Stimulated activated effector memory CD8-positive, alpha-beta T cell treated with anti-CD3 and anti-CD28 coated beads, Interleukin-12 subunit alpha, Interleukin-12 subunit beta, amount 100 ng/mL, for 72 hours (primary cell): Measurements from ENCODE around the gene ADAMTS4.
A peak's percentile ranks its signal among the peaks of the same experiment; 100 is the strongest.

ENCODE experiments used
- ATAC-seq: fragments of 150-1000 bp; cut with Tn5 transposase; 2 replicates; pipeline ENCODE4 v1.10.0; 2021
- DNase-seq, 2 donors: peaks; one replicate each; pipeline ENCODE4 v3.0.0; 2021 to 2022; ENCODE audit warnings: low spot score in 2 of 2
- H3K27ac Mint-ChIP-seq: one replicate; pipeline ENCODE4 v1.8.0; 2022; ENCODE audit warnings: mild to moderate bottlenecking, mixed read lengths
- H3K36me3 Mint-ChIP-seq: one replicate; pipeline ENCODE4 v1.8.0; 2022; ENCODE audit warnings: mild to moderate bottlenecking, mixed read lengths
- H3K4me1 Mint-ChIP-seq: one replicate; pipeline ENCODE4 v1.8.0; 2022; ENCODE audit warnings: mixed read lengths
- H3K4me3 Mint-ChIP-seq: one replicate; pipeline ENCODE4 v1.8.0; 2022; ENCODE audit warnings: mild to moderate bottlenecking, mixed read lengths
- H3K9me3 Mint-ChIP-seq: one replicate; pipeline ENCODE4 v1.8.0; 2022; ENCODE audit warnings: mixed read lengths

Gene ADAMTS4

DNA sequence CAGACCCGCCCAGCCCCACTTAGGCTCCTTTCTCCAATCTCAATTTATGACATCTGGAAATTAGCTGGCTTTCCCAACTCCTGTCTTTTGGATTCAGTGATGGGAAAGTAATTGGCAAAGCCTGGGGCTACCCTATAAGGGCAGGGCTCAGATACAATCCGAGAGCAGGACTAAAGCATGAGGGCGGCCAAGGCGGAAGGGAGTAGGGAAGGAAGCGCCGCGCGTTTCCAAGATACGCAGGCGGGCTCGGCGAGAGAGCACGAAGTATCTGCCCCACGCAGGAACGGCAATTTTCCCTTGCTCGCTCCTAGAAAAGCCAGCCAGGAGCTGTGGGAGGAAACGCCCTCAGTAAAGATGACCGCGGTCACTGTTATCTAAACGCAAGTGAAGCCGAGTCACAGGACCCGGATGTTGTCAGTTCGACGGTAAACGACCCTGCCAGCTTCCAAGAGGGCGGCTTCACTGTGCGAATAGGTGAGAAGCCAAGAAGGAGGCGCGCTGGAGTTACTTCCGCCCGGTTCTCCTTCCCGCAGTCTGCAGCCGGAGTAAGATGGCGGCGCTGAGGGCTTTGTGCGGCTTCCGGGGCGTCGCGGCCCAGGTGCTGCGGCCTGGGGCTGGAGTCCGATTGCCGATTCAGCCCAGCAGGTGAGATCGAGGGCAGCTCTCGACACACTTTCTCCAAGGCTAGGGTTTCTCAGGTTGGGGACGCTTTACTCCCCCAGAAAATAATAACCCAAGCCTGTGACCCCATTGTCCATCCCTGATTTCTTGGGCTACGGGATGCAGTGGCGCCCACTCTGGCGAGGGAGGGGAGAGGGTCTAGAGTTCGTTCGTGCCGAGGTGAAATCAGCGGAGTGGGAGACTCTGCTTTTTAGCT lies 3.2 kb upstream of the ADAMTS4 start, which contains the start of gene NDUFS2:
NDUFS2 (plus strand) TSS at position 532 of the 877 bp plus-strand sequence; CDS start at position 551, 19 bp downstream.
- H3K36me3 Mint-ChIP-seq: peaks cover 42% of the 10 kb centered on the region
- peak; percentile 99 for ATAC-seq
- DNase-seq: peak; percentile 77 to 92
- H3K27ac Mint-ChIP-seq: peak within 1 kb of the TSS; percentile 95
- H3K4me3 Mint-ChIP-seq: peak within 1 kb of the TSS; percentile 85
- peaks cover 66% of the 10 kb centered on the region for H3K4me1 Mint-ChIP-seq
- H3K9me3 Mint-ChIP-seq: no peaks in the 10 kb centered on the region

DNA sequence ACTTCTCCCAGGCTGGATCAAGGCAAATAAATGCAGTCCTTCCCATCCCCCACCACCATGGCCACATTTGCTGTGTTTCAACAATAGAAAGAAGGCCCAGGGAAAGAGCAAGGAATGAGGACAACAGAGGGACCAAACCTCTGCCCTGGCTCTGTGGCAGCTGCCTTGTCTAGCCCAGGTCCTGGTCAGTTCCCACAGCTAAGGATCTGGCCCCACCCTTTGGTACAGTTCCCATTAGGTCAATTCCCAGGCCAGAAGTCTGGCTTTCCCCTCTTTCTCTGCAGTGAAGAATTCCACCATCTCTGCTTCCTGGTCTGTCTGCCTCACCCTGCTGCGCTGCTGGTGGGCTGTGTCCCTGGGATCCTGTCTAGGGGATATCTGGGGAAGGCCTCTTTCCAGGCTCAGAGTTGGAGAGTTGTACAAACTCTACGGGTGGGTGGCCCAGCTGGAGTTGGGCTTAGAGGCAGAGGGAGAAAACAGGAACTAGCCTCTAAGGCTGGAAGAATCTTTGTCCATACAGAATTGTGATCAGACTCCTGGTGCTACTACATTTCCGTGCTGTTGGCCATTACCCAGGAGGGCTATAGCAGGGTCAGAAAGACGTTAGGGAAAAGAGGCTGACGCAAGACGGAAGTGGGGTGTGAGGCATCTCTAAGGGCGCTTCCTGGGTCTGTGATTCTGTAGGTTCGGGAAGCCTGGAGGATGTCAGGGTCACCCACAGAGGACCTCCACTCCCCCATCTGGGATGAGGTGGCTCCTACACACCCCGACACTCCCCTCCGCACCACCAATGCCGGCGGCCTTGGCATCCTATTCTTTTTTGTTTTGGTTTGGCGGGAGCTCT lies 2.4 kb upstream of the ADAMTS4 start:
- peak in 1 of 2 donors; percentile 54 for DNase-seq
- Mint-ChIP-seq H3K27ac (peak overlapping the region; percentile 95), H3K4me3 (peak overlapping the region; percentile 85), H3K36me3 (peaks cover 33% of the 10 kb centered on the region), H3K4me1 (peaks cover 62% of the 10 kb centered on the region), H3K9me3 (no peaks in the 10 kb centered on the region)
- ATAC-seq: no peak

DNA sequence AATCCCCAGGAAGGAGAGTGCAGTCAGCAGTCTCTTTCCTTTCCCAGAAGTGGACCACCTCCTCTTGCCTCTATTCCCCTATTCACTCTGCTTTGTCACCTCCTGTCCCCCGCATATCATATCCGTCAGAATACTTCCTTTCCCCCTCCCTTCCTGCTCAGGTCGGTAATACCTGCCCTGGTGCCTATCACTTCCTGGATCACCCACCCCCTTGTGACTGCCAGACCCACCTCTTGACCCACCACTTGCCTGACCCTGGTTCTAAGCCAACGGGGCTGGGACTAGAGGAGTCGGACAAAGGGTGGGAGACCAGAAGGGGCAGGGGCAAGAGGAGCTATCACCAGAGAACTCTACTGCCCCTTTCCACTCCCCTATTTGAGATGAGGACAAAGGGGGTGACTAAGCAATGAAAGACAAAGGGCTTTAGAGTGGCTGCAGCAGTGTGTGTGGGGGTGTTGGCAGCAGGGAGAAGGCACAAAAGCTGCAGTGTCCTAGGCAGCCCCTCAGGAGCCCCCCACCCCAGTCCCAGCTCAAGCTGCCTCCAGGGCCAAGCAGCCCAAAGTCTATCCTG lies 1.7 kb upstream of the ADAMTS4 start:
- Mint-ChIP-seq H3K9me3 (no peaks in the 10 kb centered on the region), H3K36me3 (peaks cover 26% of the 10 kb centered on the region), H3K27ac (peak overlapping the region; percentile 95), H3K4me1 (peaks cover 62% of the 10 kb centered on the region), H3K4me3 (peak overlapping the region; percentile 85)
- ATAC-seq (no peak), DNase-seq (peak in 1 of 2 donors; percentile 66)

DNA sequence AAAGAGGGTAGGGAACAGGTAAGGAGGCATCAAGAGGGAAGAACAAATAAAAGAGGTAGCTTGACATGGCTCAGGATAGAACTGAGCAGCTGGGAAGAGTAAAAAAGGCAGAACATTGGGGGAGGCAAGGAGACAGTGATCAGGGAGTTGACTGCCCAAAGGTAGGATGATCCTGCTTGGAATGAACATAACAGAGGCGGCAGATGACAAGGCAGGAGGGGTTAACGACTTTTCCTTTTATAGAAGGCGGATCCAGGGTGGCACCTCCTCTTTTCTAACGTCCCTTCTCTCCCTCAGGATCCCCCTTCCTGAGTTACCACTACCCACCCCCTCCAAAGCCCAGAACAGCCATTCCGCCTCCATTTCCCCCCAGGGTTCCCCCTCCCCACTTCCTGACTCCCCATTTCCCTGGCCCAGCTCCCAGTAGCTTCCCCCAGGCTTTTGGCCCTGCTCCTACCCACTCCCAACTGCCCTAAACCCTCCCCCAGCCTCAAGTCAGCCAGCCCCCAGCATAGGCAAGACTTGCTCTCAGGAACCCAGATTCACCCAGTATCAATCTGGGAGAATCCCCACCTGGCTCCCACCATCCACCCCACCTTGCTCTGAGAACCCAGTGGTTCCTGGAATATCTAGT lies 769 bp upstream of the ADAMTS4 start:
- H3K4me1 Mint-ChIP-seq: peaks cover 65% of the 10 kb centered on the region
- no peaks in the 10 kb centered on the region for H3K9me3 Mint-ChIP-seq
- no peak for DNase-seq

DNA sequence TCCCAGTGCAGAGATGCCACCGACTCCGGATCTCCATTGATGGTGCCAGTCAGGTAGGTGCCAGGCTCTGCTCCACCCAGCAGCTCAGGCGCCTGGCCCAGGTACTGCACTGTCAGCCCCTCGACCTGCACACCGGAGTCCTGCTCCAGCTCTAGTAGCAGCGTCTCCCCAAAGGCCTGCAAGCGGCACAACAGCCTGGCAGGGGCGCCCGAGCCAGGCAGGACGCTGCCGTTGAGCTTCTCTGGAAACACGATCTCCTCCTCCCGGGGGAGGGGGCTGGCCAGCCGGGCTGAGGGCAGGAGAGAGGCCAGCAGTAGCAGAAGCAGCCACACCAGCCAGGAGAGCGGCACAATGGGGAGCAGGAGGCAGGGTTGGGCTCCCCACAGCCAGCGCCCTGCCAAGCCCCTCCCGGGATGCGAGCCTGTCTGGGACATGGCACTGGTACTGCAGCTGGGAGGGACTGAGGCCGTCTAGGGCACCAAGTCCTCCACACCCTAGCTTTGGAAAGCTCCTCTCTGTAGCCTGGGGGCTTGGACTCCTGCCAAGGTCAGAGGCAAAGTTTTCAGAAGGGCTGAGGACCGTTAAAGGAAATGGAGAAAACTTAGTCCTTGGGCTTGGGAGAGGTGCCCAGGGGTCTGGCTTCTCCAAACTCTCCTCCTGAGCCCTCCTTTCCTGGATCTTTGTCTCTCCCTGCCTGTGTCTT lies 509 bp downstream of the ADAMTS4 start:
- peak overlapping the region; percentile 32 for H3K27ac Mint-ChIP-seq
- peaks cover 55% of the 10 kb centered on the region for H3K4me1 Mint-ChIP-seq
- H3K36me3 Mint-ChIP-seq: peaks cover 6% of the 10 kb centered on the region
- ATAC-seq (no peak), DNase-seq (no peak)
- no peaks in the 10 kb centered on the region for H3K9me3 Mint-ChIP-seq
- H3K4me3 Mint-ChIP-seq: no peak overlapping the region

More for the DNA sequence above, 769 bp upstream of the ADAMTS4 start:
- Mint-ChIP-seq H3K27ac (peak overlapping the region; percentile 95), H3K36me3 (peaks cover 17% of the 10 kb centered on the region), H3K4me3 (peak overlapping the region; percentile 85)
- no peak for ATAC-seq

DNA sequence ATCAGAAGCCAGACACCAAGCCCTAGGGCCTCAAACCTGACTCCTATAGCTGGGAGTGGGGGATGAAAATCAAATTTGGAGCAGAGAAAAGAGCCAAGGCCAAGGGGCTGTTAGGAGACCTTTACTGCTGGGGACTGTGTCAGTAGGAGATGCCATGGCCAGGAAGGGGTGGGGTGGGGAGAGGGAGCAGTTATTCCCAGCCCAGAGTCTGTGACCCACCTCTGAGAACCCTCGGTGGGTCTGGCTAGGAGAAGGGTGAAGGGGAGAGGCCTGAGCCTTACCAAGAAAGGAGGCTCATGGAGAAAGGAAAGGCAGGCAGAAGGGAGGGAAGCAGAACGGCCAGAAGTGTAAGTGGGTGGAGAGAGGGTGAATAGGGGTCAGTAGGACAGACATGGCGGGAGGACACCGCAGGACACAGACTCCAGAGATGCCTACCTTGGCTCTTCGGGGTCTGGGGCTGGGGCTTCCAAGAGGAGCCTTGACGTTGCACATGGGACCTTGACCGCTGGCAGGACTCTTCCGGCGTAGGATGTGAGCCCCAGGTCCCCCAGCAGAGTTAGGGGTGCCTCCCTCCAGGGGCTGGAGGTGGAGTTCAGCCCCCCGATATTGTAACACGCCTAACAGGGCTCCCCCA lies 1.2 kb downstream of the ADAMTS4 start:
- Mint-ChIP-seq H3K9me3 (no peaks in the 10 kb centered on the region), H3K4me3 (no peak overlapping the region), H3K4me1 (peaks cover 60% of the 10 kb centered on the region), H3K36me3 (peaks cover 6% of the 10 kb centered on the region), H3K27ac (peak overlapping the region; percentile 32)
- ATAC-seq (no peak), DNase-seq (no peak)

DNA sequence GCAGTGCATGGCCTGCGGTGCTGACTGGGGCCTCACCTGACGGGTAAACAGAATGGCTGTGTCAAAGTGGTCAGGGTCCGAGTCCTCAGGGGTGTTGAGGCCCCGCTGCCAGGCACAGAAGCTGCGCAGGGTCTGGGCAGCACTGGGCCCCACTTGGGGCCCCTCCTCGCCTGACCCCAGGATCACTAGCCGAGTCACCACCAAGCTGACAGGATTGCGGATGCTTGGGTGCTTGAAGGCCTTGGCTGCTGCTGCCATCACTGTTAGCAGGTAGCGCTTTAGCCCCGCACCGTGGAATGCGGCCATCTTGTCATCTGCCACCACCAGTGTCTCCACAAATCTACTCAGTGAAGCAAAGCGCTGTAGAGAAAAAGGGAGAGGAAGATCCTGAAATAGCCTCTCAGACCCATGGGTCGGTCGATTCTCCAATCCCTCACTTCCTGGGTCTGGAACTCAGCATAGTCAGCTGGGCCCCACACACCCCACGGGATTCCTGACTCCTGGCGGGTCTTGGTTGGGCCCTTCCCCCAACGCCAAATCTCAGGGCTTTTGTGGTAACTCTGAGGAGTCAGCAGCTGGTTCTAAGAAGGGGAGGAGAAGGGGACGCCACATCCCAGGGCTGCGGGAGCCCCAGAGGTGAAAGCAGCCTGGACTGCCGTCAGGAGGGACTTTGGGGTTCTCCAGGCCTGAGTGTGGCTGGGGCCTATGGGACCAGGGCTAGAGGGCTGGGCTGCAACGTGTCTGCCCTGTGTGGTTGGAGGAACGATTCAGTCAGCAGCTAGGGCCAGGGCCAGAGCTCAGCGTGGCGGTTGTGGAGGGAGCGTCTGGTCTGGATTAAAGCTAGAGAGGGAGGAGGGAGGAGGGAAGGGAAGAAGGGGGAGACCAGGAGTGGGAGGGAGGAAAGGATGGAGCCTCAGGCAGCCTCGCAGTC lies 2.1 kb downstream of the ADAMTS4 start:
- H3K27ac Mint-ChIP-seq: peak overlapping the region; percentile 84
- ATAC-seq (no peak), DNase-seq (no peak)
- H3K4me3 Mint-ChIP-seq: no peak overlapping the region
- no peaks in the 10 kb centered on the region for H3K36me3 Mint-ChIP-seq
- peaks cover 63% of the 10 kb centered on the region for H3K4me1 Mint-ChIP-seq
- H3K9me3 Mint-ChIP-seq: no peaks in the 10 kb centered on the region

DNA sequence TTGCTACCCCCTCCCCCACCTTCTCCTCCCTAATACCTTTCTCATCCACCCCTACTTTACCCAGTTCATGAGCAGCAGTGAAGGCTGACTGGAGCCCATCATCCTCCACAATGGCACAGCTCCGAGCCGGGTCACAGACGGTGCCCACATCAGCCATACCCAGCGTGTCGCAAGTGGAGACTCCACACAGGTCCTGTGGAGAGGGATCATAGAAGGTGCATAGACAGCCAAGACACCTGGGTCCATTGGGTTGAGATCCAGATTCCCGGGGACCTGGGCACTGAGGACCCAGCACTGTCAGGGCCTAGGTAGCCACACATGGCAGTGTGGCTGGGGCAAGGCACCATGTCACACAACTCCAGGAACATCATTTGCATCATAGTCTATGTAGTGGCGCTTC lies 2.7 kb downstream of the ADAMTS4 start:
- H3K4me1 Mint-ChIP-seq: peaks cover 56% of the 10 kb centered on the region
- DNase-seq: no peak
- H3K27ac Mint-ChIP-seq: peak overlapping the region; percentile 84
- no peaks in the 10 kb centered on the region for H3K9me3 Mint-ChIP-seq
- H3K36me3 Mint-ChIP-seq: no peaks in the 10 kb centered on the region
- ATAC-seq: no peak
- no peak overlapping the region for H3K4me3 Mint-ChIP-seq

DNA sequence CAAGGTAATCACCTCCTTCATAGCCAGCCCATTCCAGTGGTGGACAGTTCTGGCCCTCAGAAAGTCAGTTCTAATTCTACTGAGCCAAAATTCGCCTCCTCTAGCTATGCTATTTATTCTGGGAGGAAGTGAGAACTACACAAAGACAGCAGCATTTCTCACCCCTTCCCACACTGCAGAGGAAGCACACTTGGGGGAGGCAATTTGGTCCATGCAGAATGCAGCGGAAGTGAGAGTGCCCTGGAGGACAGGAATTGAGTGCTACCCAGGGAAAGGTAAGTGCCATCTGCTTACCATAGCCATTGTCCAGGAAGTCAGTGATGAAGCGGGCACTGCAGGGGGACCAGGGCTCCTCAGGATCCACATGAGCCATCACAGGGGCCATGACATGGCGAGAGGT lies 3.7 kb downstream of the ADAMTS4 start:
- peak overlapping the region; percentile 84 for H3K27ac Mint-ChIP-seq
- no peak overlapping the region for H3K4me3 Mint-ChIP-seq
- H3K9me3 Mint-ChIP-seq: no peaks in the 10 kb centered on the region
- no peak for DNase-seq
- H3K4me1 Mint-ChIP-seq: peaks cover 47% of the 10 kb centered on the region
- no peaks in the 10 kb centered on the region for H3K36me3 Mint-ChIP-seq
- ATAC-seq: no peak

DNA sequence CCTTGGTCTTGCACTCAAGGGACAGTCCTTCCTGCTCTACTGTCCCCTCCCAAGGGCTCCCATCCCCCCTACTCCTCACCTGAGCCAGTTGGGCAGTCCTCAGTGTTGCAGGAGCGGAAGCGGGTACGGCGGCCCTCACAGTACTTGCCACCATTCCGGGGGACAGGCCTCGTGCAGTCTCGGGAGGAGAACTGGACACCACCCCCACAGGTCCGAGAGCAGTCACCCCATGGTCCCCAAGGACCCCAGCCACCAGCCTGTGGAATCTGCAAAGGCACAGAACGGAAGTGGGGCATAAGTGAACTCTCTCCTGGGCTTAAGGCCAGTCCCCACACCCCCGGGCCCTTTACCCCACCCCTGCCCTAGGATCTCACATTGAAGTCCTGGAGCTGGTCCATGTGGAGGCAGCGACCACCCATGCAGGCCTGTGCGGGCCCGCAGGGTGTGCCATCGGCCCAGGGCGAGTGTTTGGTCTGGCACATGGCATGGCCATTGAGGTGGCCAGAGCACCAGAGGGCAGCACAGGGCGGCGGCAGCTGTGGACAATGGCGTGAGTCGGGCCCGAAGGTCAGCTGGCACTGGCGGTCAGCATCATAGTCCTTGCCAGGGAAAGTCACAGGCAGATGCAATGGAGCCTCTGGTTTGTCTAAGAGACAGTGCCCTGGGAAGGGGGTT lies 5.2 kb downstream of the ADAMTS4 start:
- no peak overlapping the region for H3K27ac Mint-ChIP-seq
- ATAC-seq (no peak), DNase-seq (no peak)
- H3K4me1 Mint-ChIP-seq: peaks cover 40% of the 10 kb centered on the region
- H3K4me3 Mint-ChIP-seq: no peak overlapping the region
- H3K9me3 Mint-ChIP-seq: no peaks in the 10 kb centered on the region
- no peaks in the 10 kb centered on the region for H3K36me3 Mint-ChIP-seq

DNA sequence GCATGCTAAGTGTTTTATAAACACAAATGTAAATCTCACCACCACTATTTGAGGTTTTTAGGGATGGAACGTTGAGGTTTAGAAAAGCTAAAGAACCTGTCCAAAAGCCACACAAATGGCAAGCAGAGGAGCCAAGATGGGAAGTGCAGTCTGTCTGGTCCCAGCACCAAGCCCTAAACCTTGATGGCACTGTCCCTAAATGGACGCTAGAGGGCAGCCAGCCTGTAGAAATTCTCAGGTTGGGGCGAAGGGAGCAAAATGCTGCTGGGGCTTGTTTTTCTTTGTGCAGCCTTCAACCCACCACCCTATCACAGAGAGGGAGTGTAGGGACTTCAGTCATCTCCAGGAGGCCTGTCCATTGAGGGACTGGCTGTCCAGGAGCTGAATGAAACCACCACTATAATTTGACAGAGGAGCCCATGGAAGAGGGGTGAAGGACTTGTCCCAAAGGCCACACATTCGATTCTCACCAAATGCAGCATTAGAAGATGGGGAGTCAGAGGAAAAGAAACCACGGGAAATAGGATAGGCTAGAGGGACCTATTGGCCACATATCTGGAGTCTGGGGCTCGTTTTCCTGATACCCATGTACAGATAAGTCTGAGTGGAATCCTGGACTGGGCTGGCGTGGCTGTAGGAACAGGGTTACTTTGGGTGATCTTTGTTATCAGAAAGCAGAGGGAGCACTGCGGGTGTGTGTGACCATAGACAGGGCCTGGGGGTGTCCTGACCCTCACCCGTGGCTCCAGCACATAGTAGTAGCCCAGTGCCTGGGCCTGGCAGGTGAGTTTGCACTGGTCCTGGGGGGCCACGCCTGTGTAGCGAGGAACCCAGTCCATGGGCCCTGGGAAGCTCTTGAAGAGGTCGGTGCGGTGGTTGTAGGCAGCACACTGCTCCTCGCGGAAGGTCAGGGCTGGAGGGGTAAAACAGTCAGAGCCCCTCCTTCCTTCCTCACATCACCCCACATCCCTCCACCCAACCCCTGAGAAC lies 6.1 kb downstream of the ADAMTS4 start:
- ATAC-seq (peak; percentile 88), DNase-seq (peak; percentile 42 to 80)
- peak overlapping the region; percentile 89 for H3K27ac Mint-ChIP-seq
- H3K4me1 Mint-ChIP-seq: peaks cover 44% of the 10 kb centered on the region
- H3K9me3 Mint-ChIP-seq: no peaks in the 10 kb centered on the region
- H3K4me3 Mint-ChIP-seq: no peak overlapping the region
- no peaks in the 10 kb centered on the region for H3K36me3 Mint-ChIP-seq

DNA sequence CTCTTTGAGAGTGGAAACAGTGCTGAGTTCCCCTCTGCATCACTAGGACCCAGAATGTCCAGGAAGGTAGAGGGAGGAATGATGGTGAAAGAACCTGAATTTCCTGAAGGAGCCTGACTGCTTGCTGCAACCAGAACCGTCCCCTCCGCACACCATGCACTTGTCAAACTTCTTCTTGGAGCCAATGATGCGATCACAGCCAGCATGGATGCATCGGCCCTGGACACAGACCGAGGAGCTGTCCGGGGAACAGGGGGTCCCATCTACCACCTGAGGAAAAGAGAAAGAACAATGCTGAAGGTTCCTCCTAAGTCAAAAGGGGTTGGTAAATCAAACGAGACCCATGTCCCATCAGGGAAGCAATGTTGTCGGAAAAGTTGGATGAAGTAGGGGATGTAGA lies 6.9 kb downstream of the ADAMTS4 start:
- no peak for DNase-seq
- Mint-ChIP-seq H3K27ac (peak overlapping the region; percentile 89), H3K4me1 (peaks cover 52% of the 10 kb centered on the region), H3K4me3 (no peak overlapping the region), H3K9me3 (no peaks in the 10 kb centered on the region), H3K36me3 (no peaks in the 10 kb centered on the region)
- no peak for ATAC-seq
